H1 (cell line): Measurements from ENCODE around the gene HIPK3. TPM values are rescaled to one million over a fixed set of nuclear protein-coding genes. Genes with fewer than 3 reads are reported as not detected.

Experiments used
- polyA plus RNA-seq, 7 experiments: library from polyadenylated mRNA; depleted of rRNA in 3 of 7; stranded (reverse) in 5 of 7; unstranded in 2 of 7; fragments of >200 nt in 5 of 7; fragments of 200-250 nt in 2 of 7; gene quantifications; 1 replicate in 5 of 7; 2 replicates in 1 of 7; 4 replicates in 1 of 7; pipeline versions ENCODE4 v1.2.1 to v1.2.3, GENCODE V29; 2011 to 2013; ENCODE audit warnings: missing spikeins in 2 of 7, mixed read lengths in 2 of 7
- total RNA-seq: library from RNA; stranded (reverse); fragmentation: NEBNext Ultra II Directional; extraction: Animal tissue kit (Norgen Biotek cat#: 25700); gene quantifications from 2 replicates; pipeline ENCODE4 v1.2.1, GENCODE V29; 2021
- TF ChIP-seq, protein P1 (sequence below): IDR thresholded peaks from 2 replicates; pipeline ENCODE4 v1.6.1; 2012; ENCODE audit warnings: inconsistent platforms

Gene HIPK3
- total and polyA plus RNA-seq, 2 of the 8 experiments (the other 6 are each of a cell fraction or from before 2014, with no cell fraction given), result 5.0 to 22.3 TPM

- TF ChIP-seq, protein P1, sequence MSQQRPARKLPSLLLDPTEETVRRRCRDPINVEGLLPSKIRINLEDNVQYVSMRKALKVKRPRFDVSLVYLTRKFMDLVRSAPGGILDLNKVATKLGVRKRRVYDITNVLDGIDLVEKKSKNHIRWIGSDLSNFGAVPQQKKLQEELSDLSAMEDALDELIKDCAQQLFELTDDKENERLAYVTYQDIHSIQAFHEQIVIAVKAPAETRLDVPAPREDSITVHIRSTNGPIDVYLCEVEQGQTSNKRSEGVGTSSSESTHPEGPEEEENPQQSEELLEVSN, result no peak
These were observed 105.1 kb downstream of the HIPK3 start (continued) for GRCh38 chr11:33362051-33362910.
